CD4-positive, alpha-beta T cell treated with Interferon gamma for 1 hour (primary cell): Measurements from ENCODE around the gene CDY1.
"Not testable (repeated sequence)": the region's sequence is repeated elsewhere in the genome, so short reads cannot be mapped to it uniquely, and the experiment has no call there.

Experiments
- DNase-seq: peaks from one replicate; pipeline ENCODE4 v3.0.0-alpha.2; 2020

CDY1 gene, protein sequence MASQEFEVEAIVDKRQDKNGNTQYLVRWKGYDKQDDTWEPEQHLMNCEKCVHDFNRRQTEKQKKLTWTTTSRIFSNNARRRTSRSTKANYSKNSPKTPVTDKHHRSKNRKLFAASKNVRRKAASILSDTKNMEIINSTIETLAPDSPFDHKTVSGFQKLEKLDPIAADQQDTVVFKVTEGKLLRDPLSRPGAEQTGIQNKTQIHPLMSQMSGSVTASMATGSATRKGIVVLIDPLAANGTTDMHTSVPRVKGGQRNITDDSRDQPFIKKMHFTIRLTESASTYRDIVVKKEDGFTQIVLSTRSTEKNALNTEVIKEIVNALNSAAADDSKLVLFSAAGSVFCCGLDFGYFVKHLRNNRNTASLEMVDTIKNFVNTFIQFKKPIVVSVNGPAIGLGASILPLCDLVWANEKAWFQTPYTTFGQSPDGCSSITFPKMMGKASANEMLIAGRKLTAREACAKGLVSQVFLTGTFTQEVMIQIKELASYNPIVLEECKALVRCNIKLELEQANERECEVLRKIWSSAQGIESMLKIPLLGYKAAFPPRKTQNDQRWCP

DNA sequence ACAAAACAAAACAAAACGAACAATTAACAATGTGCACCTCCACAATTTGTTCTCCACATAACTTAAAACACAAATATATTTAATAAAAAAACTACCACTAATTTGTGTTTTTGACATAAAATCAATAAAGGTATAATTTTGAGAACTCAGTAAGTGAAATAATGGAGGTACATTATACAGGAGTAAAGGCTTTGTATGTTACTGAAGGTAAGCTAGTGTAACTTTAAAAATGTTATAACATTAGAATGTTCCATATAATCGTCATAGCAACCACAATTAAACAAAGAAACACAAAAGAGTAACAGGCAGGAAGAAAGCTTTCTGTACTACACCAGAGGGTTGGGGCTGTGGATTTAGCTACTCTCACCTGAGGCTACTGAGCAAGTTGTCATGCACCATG is at the start of gene CDY1:
Gene CDY1 (plus strand): TSS at position 301 of the 400 bp plus-strand sequence. CDS start 326 bp downstream, outside the sequence.
- not testable (repeated sequence) for DNase-seq

DNA sequence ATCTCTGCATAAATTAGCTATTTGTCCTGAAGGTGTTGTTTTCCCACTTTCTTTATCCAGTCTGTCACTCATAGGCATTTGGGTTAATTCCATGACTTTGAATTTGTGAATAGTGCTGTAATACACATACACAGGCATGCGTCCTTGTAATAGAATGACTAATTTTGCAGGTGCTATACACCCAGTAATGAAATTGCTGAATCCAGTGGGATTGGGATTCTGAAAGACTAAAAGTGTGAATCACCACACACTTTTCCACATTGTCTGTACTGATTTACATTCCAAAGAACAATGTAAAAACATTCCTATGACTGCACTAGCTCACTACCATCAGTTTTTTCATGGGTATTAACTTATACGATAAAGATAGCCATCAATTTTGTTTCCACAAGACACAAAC is 28.6 kb upstream of the CDY1 start:
- not testable (repeated sequence) for DNase-seq

DNA sequence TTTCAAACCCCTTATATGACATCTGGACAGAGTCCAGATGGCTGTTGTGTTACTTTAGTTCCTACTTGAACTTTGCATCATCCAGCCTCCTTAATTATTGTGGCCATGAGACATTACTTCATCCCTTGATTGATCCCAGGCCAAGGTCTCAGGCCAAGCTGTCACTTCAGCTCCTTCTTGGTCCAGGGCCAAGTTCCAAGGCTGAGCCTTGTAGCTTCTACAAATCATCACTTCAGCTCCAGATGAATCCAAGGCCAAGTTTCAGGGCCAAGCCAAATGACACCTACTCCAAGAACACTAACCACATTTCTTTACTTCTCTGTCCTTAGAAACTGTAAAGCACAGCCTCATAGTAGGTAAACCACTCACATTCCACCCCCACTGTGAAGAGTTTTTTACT is 1.7 kb upstream of the CDY1 start:
- not testable (repeated sequence) for DNase-seq

DNA sequence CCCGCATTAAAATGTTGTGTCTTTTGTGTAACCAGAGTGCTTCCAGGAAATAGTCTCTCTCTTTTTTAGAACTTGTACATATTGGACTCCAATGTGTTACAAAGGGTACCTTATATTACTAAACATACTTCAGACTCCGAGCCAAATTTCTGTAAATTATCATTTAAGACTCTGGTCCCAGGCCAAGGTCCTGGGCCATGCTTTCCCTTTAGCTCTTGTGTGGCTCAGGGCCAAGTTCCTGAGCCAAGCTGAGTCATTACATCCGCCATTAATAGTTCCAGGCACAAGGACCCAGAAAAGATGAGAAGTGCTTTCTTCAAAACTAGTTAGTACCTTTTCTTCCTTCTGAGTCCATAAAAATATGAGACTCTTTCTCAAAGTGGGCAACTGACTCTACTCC is 4.6 kb downstream of the CDY1 start:
- not testable (repeated sequence) for DNase-seq

DNA sequence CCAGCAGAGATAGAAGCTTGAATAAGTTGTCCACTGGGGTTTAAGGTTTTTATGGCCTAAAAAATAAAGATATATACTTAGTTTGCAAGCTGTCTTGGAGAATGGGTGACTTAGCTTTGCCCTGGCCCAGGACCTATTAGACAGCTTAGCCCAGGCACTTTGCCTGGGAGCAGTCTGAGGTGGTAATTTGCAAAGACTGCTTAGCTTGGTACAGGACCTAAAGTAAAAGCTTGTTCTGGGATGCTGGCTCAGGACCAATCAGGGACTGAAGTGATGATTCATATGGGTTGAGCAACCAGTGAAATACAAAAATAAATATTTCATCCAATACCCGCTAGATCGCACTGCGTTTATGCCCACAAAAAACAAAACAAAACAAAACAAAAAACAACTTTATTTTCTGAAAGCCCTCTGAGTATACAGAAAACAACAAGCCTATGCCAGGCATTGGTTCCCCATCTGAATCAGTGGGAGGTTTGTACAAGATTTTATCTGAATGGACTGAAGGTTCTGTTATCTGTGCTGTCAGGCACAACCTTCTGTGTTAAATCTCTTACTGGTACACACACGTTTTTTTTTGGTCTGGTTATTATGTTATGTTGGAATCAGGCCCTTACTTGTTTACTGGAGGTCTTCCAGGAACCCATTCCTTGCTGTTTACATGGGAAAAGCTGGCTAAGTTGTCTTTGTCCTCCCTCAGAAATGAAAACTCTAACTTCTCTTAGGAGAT is 8.6 kb downstream of the CDY1 start:
- not testable (repeated sequence) for DNase-seq

DNA sequence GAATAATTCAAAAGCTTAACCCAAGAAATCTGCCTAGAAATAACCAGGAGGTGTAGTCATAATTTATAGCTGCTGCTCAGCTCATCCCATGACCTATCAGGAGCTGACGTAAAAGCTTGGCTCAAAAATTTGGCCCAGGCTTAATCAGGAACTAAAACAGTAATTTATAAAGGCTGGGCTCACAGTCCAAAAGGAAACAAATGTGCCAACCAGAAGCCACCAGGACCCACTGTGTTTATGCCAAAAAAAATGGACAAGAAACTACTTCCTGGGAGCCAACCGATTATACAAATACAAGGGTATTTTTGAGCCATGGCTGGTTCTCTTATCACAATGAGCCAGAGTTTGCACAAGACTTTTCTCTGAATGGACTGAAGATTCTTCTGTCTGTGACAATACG is 17.9 kb downstream of the CDY1 start:
- DNase-seq = not testable (repeated sequence)

DNA sequence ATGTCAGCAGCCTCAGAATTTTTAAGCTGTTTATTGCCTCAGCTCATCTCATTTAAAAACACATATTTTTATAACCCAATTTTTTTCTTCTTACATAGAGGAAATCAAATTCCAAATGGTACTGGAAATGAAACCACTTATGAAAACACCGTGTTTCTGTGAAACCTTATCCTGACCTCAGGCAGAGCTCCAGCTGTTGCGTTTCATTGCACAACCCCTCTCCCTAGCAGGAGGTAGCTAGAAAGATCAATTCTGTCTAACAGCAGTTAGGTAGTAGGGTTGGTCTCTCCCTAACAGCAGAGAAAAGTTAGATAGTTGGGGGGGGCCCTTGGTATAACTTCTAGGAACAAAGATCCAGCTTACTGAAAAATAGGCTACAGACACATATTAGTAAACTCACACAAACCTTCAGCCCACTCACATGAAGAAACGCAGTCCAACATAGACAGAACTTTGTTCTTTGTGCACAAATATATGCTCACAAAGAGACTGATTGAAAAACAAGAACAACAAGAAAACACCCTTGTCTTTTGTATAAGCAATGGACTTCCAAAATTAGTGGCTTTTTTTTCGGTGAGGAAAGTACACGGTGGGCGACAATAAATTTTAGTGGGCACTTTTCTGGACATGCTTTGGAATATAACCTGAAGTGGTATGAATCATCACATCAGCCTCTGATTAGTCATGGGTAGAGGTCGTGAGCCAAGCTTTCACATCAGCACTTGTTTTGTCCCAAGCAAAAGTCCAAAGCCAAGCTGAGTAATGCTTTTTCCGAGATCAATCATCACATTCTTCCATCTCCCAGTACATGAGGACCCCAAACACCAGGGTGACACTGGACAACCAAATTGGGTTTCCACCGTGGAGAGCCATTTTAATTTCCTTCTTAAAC is 21.4 kb downstream of the CDY1 start:
- DNase-seq = not testable (repeated sequence)
